ENCODE data around the gene CUEDC1.
"Not testable (repeated sequence)": the region's sequence is repeated elsewhere in the genome, so short reads cannot be mapped to it uniquely, and the experiment has no call there.

CUEDC1 gene

GRCh38 chr17:57849874-57850754 lies 105.1 kb downstream of the CUEDC1 start, which contains the start of gene MRPS23:
Gene MRPS23, minus strand, starts transcription at chr17:57850044. Its CDS starts 34 bp downstream, at chr17:57850010.
- Histone ChIP-seq H3K4me3 (peak within 1 kb of the TSS; percentile 92), H3K27ac (peak within 1 kb of the TSS; percentile 79 to 92)
- DNase-seq (ENCODE audit: low spot score) = peak; percentile 98
- TF ChIP-seq CTCF (IDR thresholded peaks at IDR 0.05) = no peak

- peak overlapping the region; percentile 79 to 92 for H3K27ac ChIP-seq
- no peak for DNase-seq (ENCODE audit: low spot score)
- TF ChIP-seq CTCF (IDR thresholded peaks at IDR 0.05) = no peak
- H3K4me3 ChIP-seq = peak overlapping the region; percentile 92
Observed at GRCh38 chr17:57849163-57849873, 105.9 kb downstream of the CUEDC1 start.

- H3K27ac ChIP-seq; DNase-seq (ENCODE audit: low spot score); H3K4me3 ChIP-seq: not testable (repeated sequence)
Observed at GRCh38 chr17:57846056-57846945, 108.9 kb downstream of the CUEDC1 start.

- no peak for TF ChIP-seq CTCF (IDR thresholded peaks at IDR 0.05)
- Histone ChIP-seq H3K27ac (no peak overlapping the region), H3K4me3 (no peak overlapping the region)
- no peak for DNase-seq (ENCODE audit: low spot score)
Observed at GRCh38 chr17:57842280-57842679, 112.9 kb downstream of the CUEDC1 start.

- no peak overlapping the region for H3K27ac ChIP-seq
- DNase-seq (ENCODE audit: low spot score) = no peak
- no peak overlapping the region for H3K4me3 ChIP-seq
- no peak for TF ChIP-seq CTCF (IDR thresholded peaks at IDR 0.05)
Observed at GRCh38 chr17:57839571-57839923, 115.7 kb downstream of the CUEDC1 start.

GRCh38 chr17:57838857-57839570 lies 116.2 kb downstream of the CUEDC1 start:
- H3K27ac ChIP-seq = no peak overlapping the region
- TF ChIP-seq CTCF (IDR thresholded peaks at IDR 0.05) = no peak
- DNase-seq (ENCODE audit: low spot score) = no peak
- no peak overlapping the region for H3K4me3 ChIP-seq
